Endodermal cell (in vitro differentiated cells): ENCODE data around the gene LGMN. TPM values are rescaled to one million over a fixed set of nuclear protein-coding genes. Genes with fewer than 3 reads are reported as not detected.

ENCODE experiments used
- DNase-seq: peaks from one replicate; pipeline ENCODE4 v3.0.0-alpha.2; 2017
- H3K27ac ChIP-seq: 2 replicates; pipeline ENCODE4 v1.5.1; 2013; ENCODE audit warnings: mild to moderate bottlenecking, low read depth, low read length, moderate library complexity
- H3K27me3 ChIP-seq: 2 replicates; pipeline ENCODE4 v1.6.1; 2013; ENCODE audit warnings: mild to moderate bottlenecking, low read length, moderate library complexity; ENCODE audit not compliant: insufficient read depth, control insufficient read depth, poor library complexity, severe bottlenecking
- H3K36me3 ChIP-seq: 2 replicates; pipeline ENCODE4 v1.7.0; 2013; ENCODE audit warnings: mild to moderate bottlenecking, low read length, moderate library complexity; ENCODE audit not compliant: control insufficient read depth, insufficient read depth
- H3K4me1 ChIP-seq: one replicate; pipeline ENCODE4 v1.7.0; 2013; ENCODE audit warnings: low read length; ENCODE audit not compliant: control insufficient read depth, insufficient read depth
- H3K4me3 ChIP-seq: 2 replicates; pipeline ENCODE4 v1.5.1; 2013; ENCODE audit warnings: mild to moderate bottlenecking, low read length, moderate library complexity
- H3K9ac ChIP-seq: 2 replicates; pipeline ENCODE4 v1.6.1; 2013; ENCODE audit warnings: mild to moderate bottlenecking, low read length, moderate library complexity; ENCODE audit not compliant: poor library complexity, severe bottlenecking; ENCODE audit errors: extremely low read depth
- H3K9me3 ChIP-seq: 2 replicates; pipeline ENCODE4 v1.6.1; 2013; ENCODE audit warnings: mild to moderate bottlenecking, low read length, moderate library complexity; ENCODE audit not compliant: control insufficient read depth
- H3K27ac Mint-ChIP-seq: 2 replicates; pipeline ENCODE4 v1.8.0; 2020; ENCODE audit warnings: mixed read lengths
- H3K27me3 Mint-ChIP-seq: 2 replicates; pipeline ENCODE4 v1.8.0; 2021; ENCODE audit warnings: mild to moderate bottlenecking, mixed read lengths; ENCODE audit not compliant: insufficient read depth
- H3K36me3 Mint-ChIP-seq: 2 replicates; pipeline ENCODE4 v1.8.0; 2020; ENCODE audit warnings: low read depth, mixed read lengths
- H3K4me1 Mint-ChIP-seq: 2 replicates; pipeline ENCODE4 v1.8.0; 2020; ENCODE audit warnings: mixed read lengths
- H3K4me3 Mint-ChIP-seq: 2 replicates; pipeline ENCODE4 v1.8.0; 2020; ENCODE audit warnings: mild to moderate bottlenecking, moderate library complexity, mixed read lengths
- H3K9me3 Mint-ChIP-seq: 2 replicates; pipeline ENCODE4 v1.8.0; 2020; ENCODE audit warnings: mild to moderate bottlenecking, mixed read lengths
- CTCF ChIP-seq: fragments of 200-600 bp; sonication (generic); conservative IDR thresholded peaks from 2 replicates; pipeline ENCODE4 v1.5.0; 2021; ENCODE audit warnings: antibody characterized with exemption, mild to moderate bottlenecking
- WGBS, 2 experiments: methylation state at CpG; one replicate each; pipeline versions ENCODE4 v1.1.5 to v1.1.7; 2013; ENCODE audit warnings: missing lambda C conversion rate in 2 of 2, mixed read lengths in 1 of 2; ENCODE audit not compliant: insufficient coverage in 1 of 2, insufficient read length in 1 of 2; 5-methylcytosine and 5-hydroxymethylcytosine counted together
- total RNA-seq, 2 donors: library from RNA; stranded (reverse); fragmentation: NEBNext Ultra II Directional in 1 of 2; extraction: Animal tissue kit (Norgen Biotek cat#: 25700) in 1 of 2; gene quantifications; 2 replicates in 1 of 2; 3 replicates in 1 of 2; pipeline ENCODE4 v1.2.1, GENCODE V29; 2021

Gene LGMN
- total RNA-seq, 2 donors from 2014 or later: 61.4 to 87.2 TPM

GRCh38 chr14:92686900-92687427, 61.5 kb downstream of the LGMN start:
- Histone ChIP-seq H3K4me1 (no peaks in the 10 kb centered on the region), H3K36me3 (no peaks in the 10 kb centered on the region), H3K27me3 (peaks cover 25% of the 10 kb centered on the region), H3K27ac (no peak overlapping the region), H3K9ac (no peak overlapping the region), H3K4me3 (peak overlapping the region; percentile 58), H3K9me3 (no peaks in the 10 kb centered on the region)
- DNase-seq: peak; percentile 99
- Mint-ChIP-seq H3K27ac (no peak overlapping the region), H3K27me3 (peaks cover 21% of the 10 kb centered on the region), H3K4me3 (peak overlapping the region; percentile 41), H3K9me3 (no peaks in the 10 kb centered on the region), H3K4me1 (no peaks in the 10 kb centered on the region), H3K36me3 (no peaks in the 10 kb centered on the region)
- WGBS, 2 experiments: 0 to 6% methylated on average over 5 to 45 of the region's 45 CpGs
- peak; percentile 97 for TF ChIP-seq CTCF

- Mint-ChIP-seq H3K9me3 (no peaks in the 10 kb centered on the region), H3K4me1 (no peaks in the 10 kb centered on the region), H3K27me3 (peaks cover 21% of the 10 kb centered on the region), H3K36me3 (no peaks in the 10 kb centered on the region), H3K4me3 (no peak overlapping the region), H3K27ac (no peak overlapping the region)
- 81% methylated on average over 7 to 9 of the region's 9 CpGs for WGBS, 2 experiments
- Histone ChIP-seq H3K27me3 (peaks cover 25% of the 10 kb centered on the region), H3K9me3 (no peaks in the 10 kb centered on the region), H3K36me3 (no peaks in the 10 kb centered on the region), H3K4me1 (no peaks in the 10 kb centered on the region), H3K4me3 (no peak overlapping the region), H3K9ac (no peak overlapping the region), H3K27ac (no peak overlapping the region)
- no peak for TF ChIP-seq CTCF
- DNase-seq: no peak
These were observed 62.0 kb downstream of the LGMN start for GRCh38 chr14:92686411-92686899.

GRCh38 chr14:92685784-92686355, 62.6 kb downstream of the LGMN start:
- no peak overlapping the region for H3K27ac ChIP-seq
- H3K27me3 ChIP-seq: peaks cover 25% of the 10 kb centered on the region
- no peak for TF ChIP-seq CTCF
- H3K27ac Mint-ChIP-seq: no peak overlapping the region
- H3K36me3 ChIP-seq: no peaks in the 10 kb centered on the region
- H3K9me3 Mint-ChIP-seq: no peaks in the 10 kb centered on the region
- no peaks in the 10 kb centered on the region for H3K4me1 ChIP-seq
- no peak overlapping the region for H3K9ac ChIP-seq
- no peak for DNase-seq
- H3K9me3 ChIP-seq: no peaks in the 10 kb centered on the region
- H3K4me1 Mint-ChIP-seq: no peaks in the 10 kb centered on the region
- peaks cover 3% of the 10 kb centered on the region for H3K36me3 Mint-ChIP-seq
- H3K27me3 Mint-ChIP-seq: peaks cover 21% of the 10 kb centered on the region
- no peak overlapping the region for H3K4me3 ChIP-seq
- H3K4me3 Mint-ChIP-seq: no peak overlapping the region
- 85 to 96% methylated on average over 3 to 4 of the region's 4 CpGs for WGBS, 2 experiments
